Tibial artery (tissue), 4 donors: ENCODE measurements around the gene TNS1.

Source experiments
- DNase-seq, 2 donors: peaks; one replicate each; pipeline ENCODE4 v3.0.0-alpha.2; 2019
- H3K27ac ChIP-seq, 2 donors: fragments of 200-600 bp; sonication (generic) in 1 of 2; 1 replicate in 1 of 2; 2 replicates in 1 of 2; pipeline ENCODE4 v1.5.1; 2018 to 2019; ENCODE audit warnings: mild to moderate bottlenecking in 1 of 2
- H3K27me3 ChIP-seq, 2 donors: fragments of 200-600 bp; sonication (generic) in 1 of 2; one replicate each; pipeline versions ENCODE4 v1.5.1 to v1.6.0; 2016 to 2019
- H3K36me3 ChIP-seq, 3 donors: fragments of 200-600 bp; sonication (generic) in 2 of 3; one replicate each; pipeline ENCODE4 v1.5.1; 2016 to 2019; ENCODE audit warnings: mild to moderate bottlenecking in 2 of 3
- H3K4me1 ChIP-seq, 4 donors: fragments of 200-600 bp; sonication (generic) in 2 of 4; 1 replicate in 3 of 4; 2 replicates in 1 of 4; pipeline ENCODE4 v1.5.1; 2016 to 2019
- H3K4me3 ChIP-seq, 2 donors: fragments of 200-600 bp; sonication (generic) in 1 of 2; 1 replicate in 1 of 2; 2 replicates in 1 of 2; pipeline ENCODE4 v1.5.1; 2018 to 2019; ENCODE audit warnings: mild to moderate bottlenecking in 2 of 2
- H3K9me3 ChIP-seq, 3 donors: fragments of 200-600 bp; sonication (generic) in 1 of 3; one replicate each; pipeline ENCODE4 v1.5.1; 2016 to 2019
- intact Hi-C: fragments of 100-400 bp; cut with DNase I; formaldehyde crosslinking; loops from one replicate; pipeline ENCODE4 v1.15.0; 2023; ENCODE audit warnings: low total_unique reads
- TF ChIP-seq, protein P1 (sequence below), 2 experiments: fragments of 200-600 bp in 1 of 2; fragments of 450-650 bp in 1 of 2; IDR thresholded peaks; one replicate each; pipeline ENCODE4 v1.5.1; 2017 to 2019; ENCODE audit warnings: antibody characterized with exemption in 2 of 2, mild to moderate bottlenecking in 1 of 2, moderate library complexity in 1 of 2

The TNS1 gene

DNA sequence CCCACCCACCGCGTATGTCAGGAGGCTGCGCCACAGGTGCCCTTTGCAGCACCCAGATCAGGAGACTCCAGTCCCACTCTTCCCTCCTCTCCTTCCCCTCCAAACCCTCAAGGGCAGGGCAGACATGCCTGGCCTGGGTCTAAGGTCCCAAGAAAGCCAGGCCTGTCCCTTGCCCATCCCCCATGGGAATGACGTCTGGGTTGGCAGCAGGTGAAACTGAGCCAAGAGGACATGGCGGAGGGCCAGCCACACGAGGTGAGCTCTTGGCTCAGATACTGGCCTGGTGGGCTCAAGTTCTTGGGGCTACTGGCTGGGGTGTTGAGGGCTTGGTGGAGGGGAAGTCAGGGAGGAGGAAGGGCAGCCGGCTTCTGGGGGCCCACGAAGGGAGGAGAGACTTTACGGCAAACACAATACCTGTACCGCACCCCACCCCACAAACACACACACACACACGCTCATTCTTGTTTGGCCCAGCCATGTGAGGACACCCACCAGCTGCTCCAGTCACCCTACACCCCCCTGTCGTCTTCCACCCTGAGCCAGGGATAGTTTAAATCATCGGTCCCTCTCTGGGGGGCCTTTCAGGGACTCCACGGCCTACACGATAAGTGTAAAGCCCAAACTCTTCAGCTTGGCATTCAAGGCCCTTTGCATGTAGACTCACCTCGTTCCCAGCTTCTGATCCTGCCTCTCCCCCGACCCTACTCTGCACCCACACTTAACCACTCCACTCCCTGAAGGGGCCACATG is 24.1 kb upstream of the TNS1 start:
- Histone ChIP-seq H3K36me3 (no peaks in the 10 kb centered on the region), H3K27me3 (no peaks in the 10 kb centered on the region), H3K4me1 (peaks cover 0 to 58% (median 30%) of the 10 kb centered on the region in 4 donors), H3K9me3 (no peaks in the 10 kb centered on the region), H3K4me3 (no peak overlapping the region), H3K27ac (no peak overlapping the region)
- peak; percentile 18 to 67 for DNase-seq
- intact Hi-C loops: no loop called here
- TF ChIP-seq, protein P1, sequence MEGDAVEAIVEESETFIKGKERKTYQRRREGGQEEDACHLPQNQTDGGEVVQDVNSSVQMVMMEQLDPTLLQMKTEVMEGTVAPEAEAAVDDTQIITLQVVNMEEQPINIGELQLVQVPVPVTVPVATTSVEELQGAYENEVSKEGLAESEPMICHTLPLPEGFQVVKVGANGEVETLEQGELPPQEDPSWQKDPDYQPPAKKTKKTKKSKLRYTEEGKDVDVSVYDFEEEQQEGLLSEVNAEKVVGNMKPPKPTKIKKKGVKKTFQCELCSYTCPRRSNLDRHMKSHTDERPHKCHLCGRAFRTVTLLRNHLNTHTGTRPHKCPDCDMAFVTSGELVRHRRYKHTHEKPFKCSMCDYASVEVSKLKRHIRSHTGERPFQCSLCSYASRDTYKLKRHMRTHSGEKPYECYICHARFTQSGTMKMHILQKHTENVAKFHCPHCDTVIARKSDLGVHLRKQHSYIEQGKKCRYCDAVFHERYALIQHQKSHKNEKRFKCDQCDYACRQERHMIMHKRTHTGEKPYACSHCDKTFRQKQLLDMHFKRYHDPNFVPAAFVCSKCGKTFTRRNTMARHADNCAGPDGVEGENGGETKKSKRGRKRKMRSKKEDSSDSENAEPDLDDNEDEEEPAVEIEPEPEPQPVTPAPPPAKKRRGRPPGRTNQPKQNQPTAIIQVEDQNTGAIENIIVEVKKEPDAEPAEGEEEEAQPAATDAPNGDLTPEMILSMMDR (IDR thresholded peaks at IDR 0.05): no peak

DNA sequence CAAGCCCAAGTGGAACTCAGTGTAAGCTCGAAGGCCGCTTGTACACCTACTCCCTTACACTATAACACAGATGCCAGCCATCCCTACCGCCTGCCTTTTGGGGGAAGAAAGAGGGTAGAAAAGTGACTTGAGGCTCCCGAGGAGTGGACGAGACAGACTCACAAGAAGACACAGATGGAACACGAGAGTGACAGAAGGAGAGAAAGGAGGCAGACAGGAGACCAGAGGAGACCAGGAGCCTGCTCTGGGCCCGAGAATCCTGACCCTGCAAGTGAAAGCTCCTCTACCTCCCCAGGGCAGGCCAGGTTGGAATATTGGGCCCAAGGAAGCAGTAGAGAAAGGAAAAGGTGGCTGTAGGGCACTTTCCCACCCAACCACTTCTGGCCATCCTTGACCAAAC is 23.4 kb upstream of the TNS1 start:
- Histone ChIP-seq H3K4me1 (peaks cover 0 to 59% (median 33%) of the 10 kb centered on the region in 4 donors), H3K27ac (no peak overlapping the region), H3K27me3 (no peaks in the 10 kb centered on the region), H3K4me3 (no peak overlapping the region), H3K36me3 (no peaks in the 10 kb centered on the region), H3K9me3 (no peaks in the 10 kb centered on the region)
- intact Hi-C loops: no loop called here
- DNase-seq: peak; percentile 16 to 18
- TF ChIP-seq, protein P1 (IDR thresholded peaks at IDR 0.05): no peak

GRCh38 chr2:218024871-218025270 is 22.1 kb upstream of the TNS1 start:
- peak in 1 of 2 donors; percentile 51 for DNase-seq
- H3K9me3 ChIP-seq: no peaks in the 10 kb centered on the region

GRCh38 chr2:218024336-218024735 is 21.5 kb upstream of the TNS1 start:
- TF ChIP-seq, protein P1 (IDR thresholded peaks at IDR 0.05): no peak
- H3K4me1 ChIP-seq: peaks cover 0 to 60% (median 38%) of the 10 kb centered on the region in 4 donors
- no peaks in the 10 kb centered on the region for H3K9me3 ChIP-seq
- H3K36me3 ChIP-seq: no peaks in the 10 kb centered on the region
- H3K27me3 ChIP-seq: no peaks in the 10 kb centered on the region
- intact Hi-C loops: no loop called here
- peak; percentile 10 to 63 for DNase-seq
- no peak overlapping the region for H3K27ac ChIP-seq
- H3K4me3 ChIP-seq: no peak overlapping the region

More at GRCh38 chr2:218024871-218025270, 22.1 kb upstream of the TNS1 start:
- Histone ChIP-seq H3K27me3 (no peaks in the 10 kb centered on the region), H3K4me3 (no peak overlapping the region), H3K4me1 (peaks cover 0 to 65% (median 39%) of the 10 kb centered on the region in 4 donors), H3K36me3 (no peaks in the 10 kb centered on the region), H3K27ac (no peak overlapping the region)
- TF ChIP-seq, protein P1 (IDR thresholded peaks at IDR 0.05): no peak
- intact Hi-C loops: no loop called here

DNA sequence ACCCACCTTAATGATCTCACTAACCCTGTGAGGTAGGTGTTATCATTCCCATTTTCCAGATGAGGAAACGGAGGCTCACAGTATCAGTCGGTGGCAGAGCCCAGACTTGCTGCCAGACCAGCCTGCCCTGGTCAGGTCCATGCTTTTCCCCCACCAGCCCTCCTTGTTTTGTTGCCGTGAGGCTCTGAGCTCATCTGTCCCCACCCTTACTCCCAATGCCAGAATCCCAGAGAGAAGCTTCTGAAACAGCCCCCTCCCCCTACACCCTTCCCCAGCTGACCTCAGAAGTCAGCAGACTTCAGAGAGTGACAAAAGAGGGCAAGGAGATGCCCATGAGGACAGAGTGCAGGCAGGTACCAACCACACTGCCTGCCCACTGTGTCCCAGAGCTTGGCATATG is 20.8 kb upstream of the TNS1 start:
- no peaks in the 10 kb centered on the region for H3K27me3 ChIP-seq
- no peaks in the 10 kb centered on the region for H3K9me3 ChIP-seq
- TF ChIP-seq, protein P1 (IDR thresholded peaks at IDR 0.05): no peak
- DNase-seq: peak; percentile 10 to 45
- intact Hi-C loops: no loop called here
- no peak overlapping the region for H3K4me3 ChIP-seq
- H3K4me1 ChIP-seq: peaks cover 0 to 58% (median 34%) of the 10 kb centered on the region in 4 donors
- H3K27ac ChIP-seq: peak overlapping the region in 1 of 2 donors; percentile 7
- H3K36me3 ChIP-seq: no peaks in the 10 kb centered on the region
